GM06990 (cell line): ENCODE data around the gene PTK7.
A peak's percentile ranks its signal among the peaks of the same experiment; 100 is the strongest.

ENCODE experiments used
- DNase-seq: peaks from one replicate; pipeline ENCODE4 v3.0.0-alpha.2; 2011; ENCODE audit not compliant: insufficient read length; ENCODE audit errors: extremely low read depth
- H3K27me3 ChIP-seq: replicated peaks from 2 replicates; pipeline ENCODE4 v1.6.0; 2011; ENCODE audit warnings: low read length; ENCODE audit not compliant: control insufficient read depth, insufficient read depth
- H3K36me3 ChIP-seq: 2 replicates; pipeline ENCODE4 v1.5.1; 2011; ENCODE audit warnings: low read length; ENCODE audit not compliant: control insufficient read depth, insufficient read depth
- H3K4me3 ChIP-seq: replicated peaks from 2 replicates; pipeline ENCODE4 v1.5.1; 2011; ENCODE audit warnings: low read depth, mild to moderate bottlenecking, control low read depth, low read length
- CTCF ChIP-seq: IDR thresholded peaks from 2 replicates; pipeline ENCODE4 v1.5.1; 2011; ENCODE audit warnings: low read length, control low read depth, mild to moderate bottlenecking, inconsistent platforms; ENCODE audit not compliant: insufficient read depth, poor library complexity, severe bottlenecking

The PTK7 gene

GRCh38 chr6:43180985-43181384, 104.9 kb downstream of the PTK7 start:
- no peaks in the 10 kb centered on the region for H3K27me3 ChIP-seq
- TF ChIP-seq CTCF: no peak
- no peak for DNase-seq
- H3K36me3 ChIP-seq: peaks cover 32% of the 10 kb centered on the region
- no peak overlapping the region for H3K4me3 ChIP-seq

- Histone ChIP-seq H3K4me3 (peak overlapping the region; percentile 92), H3K27me3 (no peaks in the 10 kb centered on the region), H3K36me3 (peaks cover 28% of the 10 kb centered on the region)
- no peak for TF ChIP-seq CTCF
- DNase-seq: no peak
Observed at GRCh38 chr6:43181621-43181941, 105.5 kb downstream of the PTK7 start.

- peak; percentile 5 for TF ChIP-seq CTCF
- Histone ChIP-seq H3K4me3 (peak within 1 kb of the TSS; percentile 92), H3K36me3 (peaks cover 29% of the 10 kb centered on the region), H3K27me3 (no peaks in the 10 kb centered on the region)
- DNase-seq: peak; percentile 89
Observed at GRCh38 chr6:43181942-43182860, 106.1 kb downstream of the PTK7 start, which contains the start of gene CUL9. CUL9 (plus strand) TSS chr6:43182196; CDS start chr6:43184311, 2,115 bp downstream.

- DNase-seq: no peak
- Histone ChIP-seq H3K27me3 (no peaks in the 10 kb centered on the region), H3K36me3 (peaks cover 30% of the 10 kb centered on the region), H3K4me3 (no peak overlapping the region; the same call in 1 of the 2 replicates)
- TF ChIP-seq CTCF: no peak
Observed at GRCh38 chr6:43183441-43183840, 107.3 kb downstream of the PTK7 start.

- no peak for DNase-seq
- Histone ChIP-seq H3K4me3 (no peak overlapping the region), H3K36me3 (peaks cover 22% of the 10 kb centered on the region), H3K27me3 (no peaks in the 10 kb centered on the region)
- no peak for TF ChIP-seq CTCF
Observed at GRCh38 chr6:43184268-43184985, 108.3 kb downstream of the PTK7 start.
